ENCODE measurements around the gene FAM53B. TPM values are rescaled to one million over a fixed set of nuclear protein-coding genes. Genes with fewer than 3 reads are reported as not detected.

Gene FAM53B
- total RNA-seq, 1 donor from 2014 or later = 38.1 TPM

GRCh38 chr10:124677749-124678556, 66.2 kb downstream of the FAM53B start:
- DNase-seq = peak; percentile 79
- ATAC-seq (ENCODE audit: poor library complexity) = peak; percentile 84
- intact Hi-C loops (cut with DNase I) = no loop called here

- ATAC-seq (ENCODE audit: poor library complexity) (peak; percentile 67), DNase-seq (no peak)
- intact Hi-C loops (cut with DNase I) = no loop called here
Observed at GRCh38 chr10:124677293-124677699, 66.9 kb downstream of the FAM53B start.

- ATAC-seq (ENCODE audit: poor library complexity) (no peak), DNase-seq (no peak)
- intact Hi-C loops (cut with DNase I) = no loop called here
Observed at GRCh38 chr10:124676416-124677062, 67.6 kb downstream of the FAM53B start.

GRCh38 chr10:124675824-124676223, 68.4 kb downstream of the FAM53B start:
- intact Hi-C loops (cut with DNase I) = no loop called here
- ATAC-seq (ENCODE audit: poor library complexity) (no peak), DNase-seq (no peak)

- no peak for ATAC-seq (ENCODE audit: poor library complexity)
- intact Hi-C loops (cut with DNase I) = no loop called here
- no peak for DNase-seq
Observed at GRCh38 chr10:124675261-124675660, 68.9 kb downstream of the FAM53B start.

- ATAC-seq (ENCODE audit: poor library complexity) (no peak), DNase-seq (no peak)
- intact Hi-C loops (cut with DNase I) = no loop called here
Observed at GRCh38 chr10:124674768-124675222, 69.4 kb downstream of the FAM53B start.

- no peak for ATAC-seq (ENCODE audit: poor library complexity)
- intact Hi-C loops (cut with DNase I) = no loop called here
- no peak for DNase-seq
Observed at GRCh38 chr10:124672181-124672638, 72.0 kb downstream of the FAM53B start.

GRCh38 chr10:124671486-124672075, 72.6 kb downstream of the FAM53B start:
- DNase-seq = peak; percentile 71
- peak; percentile 41 for ATAC-seq (ENCODE audit: poor library complexity)
- intact Hi-C loops (cut with DNase I) = no loop called here

GRCh38 chr10:124670849-124671248, 73.3 kb downstream of the FAM53B start:
- intact Hi-C loops (cut with DNase I) = no loop called here
- no peak for DNase-seq

GRCh38 chr10:124669824-124670654, 74.1 kb downstream of the FAM53B start:
- DNase-seq (no peak), ATAC-seq (ENCODE audit: poor library complexity) (no peak)
- intact Hi-C loops (cut with DNase I) = no loop called here

More at GRCh38 chr10:124670849-124671248, 73.3 kb downstream of the FAM53B start:
- ATAC-seq (ENCODE audit: poor library complexity) = no peak

- ATAC-seq (ENCODE audit: poor library complexity) = peak; percentile 40
- intact Hi-C loops (cut with DNase I) = no loop called here
- no peak for DNase-seq
Observed at GRCh38 chr10:124669141-124669823, 74.9 kb downstream of the FAM53B start.

- no peak for DNase-seq
- ATAC-seq (ENCODE audit: poor library complexity) = peak; percentile 69
- intact Hi-C loops (cut with DNase I) = no loop called here
Observed at GRCh38 chr10:124668517-124669051, 75.6 kb downstream of the FAM53B start.

GRCh38 chr10:124667425-124668345, 76.5 kb downstream of the FAM53B start:
- no peak for ATAC-seq (ENCODE audit: poor library complexity)
- no peak for DNase-seq
- intact Hi-C loops (cut with DNase I) = no loop called here

- DNase-seq = no peak
- ATAC-seq (ENCODE audit: poor library complexity) = no peak
- intact Hi-C loops (cut with DNase I) = no loop called here
Observed at GRCh38 chr10:124666494-124666893, 77.7 kb downstream of the FAM53B start.

- DNase-seq = no peak
- intact Hi-C loops (cut with DNase I) = no loop called here
- ATAC-seq (ENCODE audit: poor library complexity) = no peak
Observed at GRCh38 chr10:124665980-124666379, 78.2 kb downstream of the FAM53B start.

- no peak for DNase-seq
- ATAC-seq (ENCODE audit: poor library complexity) = no peak
- intact Hi-C loops (cut with DNase I) = no loop called here
Observed at GRCh38 chr10:124665558-124665957, 78.6 kb downstream of the FAM53B start.

GRCh38 chr10:124665091-124665490, 79.1 kb downstream of the FAM53B start:
- intact Hi-C loops (cut with DNase I) = no loop called here
- ATAC-seq (ENCODE audit: poor library complexity) (no peak), DNase-seq (no peak)

Data from Right ventricle myocardium superior (tissue), 1 donor.